IMR-90 (cell line): ENCODE data around the gene PPP1R3D. TPM values are rescaled to one million over a fixed set of nuclear protein-coding genes. Genes with fewer than 3 reads are reported as not detected.

Experiments
- ATAC-seq: fragments of 200-7000 bp; cut with Tn5 transposase; 2 replicates; pipeline ENCODE4 v1.9.1; 2020; ENCODE audit warnings: low read depth, mild to moderate bottlenecking, moderate library complexity
- BruUV-seq: library from RNA; stranded (reverse); fragments of 400-500 nt; replicated peaks from 2 replicates; lab custom pipeline; 2021; lab: Mats Ljungman, UMichigan
- CTCF ChIA-PET: fragments of 300-600 bp; formaldehyde crosslinking; extraction: SDS; loops from one replicate; lab custom pipeline; 2021; ENCODE audit warnings: antibody characterized with exemption; lab: Yijun Ruan, JAX
- POLR2A ChIA-PET: fragments of 300-600 bp; sonication (Branson Sonifier 250); formaldehyde crosslinking; loops from one replicate; lab custom pipeline; 2022; ENCODE audit warnings: antibody characterized with exemption; ENCODE audit not compliant: unreplicated experiment; lab: Charles Lee
- DNase-seq: peaks from one replicate; pipeline ENCODE4 v3.0.0; 2013
- H2AFZ ChIP-seq: replicated peaks from 2 replicates; pipeline ENCODE3; 2013; ENCODE audit warnings: low read length, mild to moderate bottlenecking; ENCODE audit not compliant: poor library complexity
- H2AK5ac ChIP-seq: 2 replicates; pipeline ENCODE4 v1.6.1; 2013; ENCODE audit warnings: low read depth, low read length, inconsistent platforms
- H2AK9ac ChIP-seq: replicated peaks from 2 replicates; pipeline ENCODE3; 2013; ENCODE audit warnings: mild to moderate bottlenecking, low read depth, low read length, moderate library complexity; ENCODE audit not compliant: poor library complexity
- H2BK120ac ChIP-seq: 2 replicates; pipeline ENCODE4 v1.6.1; 2013; ENCODE audit warnings: low read depth, low read length, inconsistent platforms
- H2BK15ac ChIP-seq: 3 replicates; pipeline ENCODE4 v1.6.1; 2013; ENCODE audit warnings: low read depth, low read length, inconsistent platforms
- H2BK20ac ChIP-seq: 2 replicates; pipeline ENCODE4 v1.6.1; 2013; ENCODE audit warnings: low read depth, mild to moderate bottlenecking, inconsistent platforms, low read length, moderate library complexity
- H2BK5ac ChIP-seq: 2 replicates; pipeline ENCODE4 v1.6.1; 2013; ENCODE audit warnings: mild to moderate bottlenecking, low read depth, low read length, inconsistent platforms; ENCODE audit not compliant: poor library complexity, severe bottlenecking
- H3K14ac ChIP-seq: replicated peaks from 2 replicates; pipeline ENCODE4 v1.6.1; 2013; ENCODE audit warnings: low read depth, low read length, inconsistent platforms
- H3K18ac ChIP-seq: 2 replicates; pipeline ENCODE4 v1.6.1; 2013; ENCODE audit warnings: low read depth, low read length, control low read depth
- H3K23ac ChIP-seq: 2 replicates; pipeline ENCODE4 v1.6.1; 2013; ENCODE audit warnings: low read depth, low read length, inconsistent platforms
- H3K27ac ChIP-seq: 2 replicates; pipeline ENCODE4 v1.5.1; 2013; ENCODE audit warnings: mild to moderate bottlenecking, control low read depth, low read length; ENCODE audit not compliant: insufficient read depth
- H3K27me3 ChIP-seq: 2 replicates; pipeline ENCODE4 v1.6.1; 2013; ENCODE audit warnings: low read length; ENCODE audit not compliant: control insufficient read depth, insufficient read depth
- H3K36me3 ChIP-seq: 2 replicates; pipeline ENCODE4 v1.6.1; 2013; ENCODE audit warnings: low read length, mixed read lengths; ENCODE audit not compliant: control insufficient read depth, insufficient read depth
- H3K4ac ChIP-seq: 2 replicates; pipeline ENCODE4 v1.6.1; 2013; ENCODE audit warnings: low read depth, low read length, inconsistent platforms
- H3K4me1 ChIP-seq: 2 replicates; pipeline ENCODE4 v1.6.1; 2013; ENCODE audit warnings: low read length, mixed read lengths; ENCODE audit not compliant: control insufficient read depth, insufficient read depth
- H3K4me2 ChIP-seq: 2 replicates; pipeline ENCODE4 v1.6.1; 2013; ENCODE audit warnings: low read depth, mild to moderate bottlenecking, control low read depth, low read length, moderate library complexity
- H3K4me3 ChIP-seq: 2 replicates; pipeline ENCODE4 v1.5.1; 2013; ENCODE audit warnings: low read depth, mild to moderate bottlenecking, control low read depth, low read length, moderate library complexity; ENCODE audit not compliant: insufficient read depth
- H3K56ac ChIP-seq: 2 replicates; pipeline ENCODE4 v1.6.1; 2013; ENCODE audit warnings: low read length, inconsistent platforms; ENCODE audit not compliant: insufficient read depth; ENCODE audit errors: extremely low read depth
- H3K79me1 ChIP-seq, 2 experiments: 2 replicates each; pipeline ENCODE4 v1.6.1; 2013; ENCODE audit warnings: low read length in 2 of 2, inconsistent platforms in 1 of 2, low read depth in 1 of 2
- H3K9ac ChIP-seq: 2 replicates; pipeline ENCODE4 v1.6.1; 2013; ENCODE audit warnings: low read depth, low read length, control low read depth
- H3K9me1 ChIP-seq: 2 replicates; pipeline ENCODE4 v1.6.1; 2013; ENCODE audit warnings: low read length, inconsistent platforms; ENCODE audit not compliant: insufficient read depth
- H3K9me3 ChIP-seq: 2 replicates; pipeline ENCODE4 v1.6.1; 2013; ENCODE audit warnings: low read length; ENCODE audit not compliant: control insufficient read depth, insufficient read depth
- H4K20me1 ChIP-seq: 2 replicates; pipeline ENCODE4 v1.6.1; 2013; ENCODE audit warnings: low read length, inconsistent platforms; ENCODE audit not compliant: insufficient read depth
- H4K5ac ChIP-seq: 2 replicates; pipeline ENCODE4 v1.6.1; 2013; ENCODE audit warnings: mild to moderate bottlenecking, low read depth, low read length, control low read depth
- H4K8ac ChIP-seq, 2 experiments: 2 replicates each; pipeline ENCODE4 v1.6.1; 2013; ENCODE audit warnings: low read depth in 2 of 2, low read length in 2 of 2, control low read depth in 1 of 2, inconsistent platforms in 1 of 2
- H4K91ac ChIP-seq: 2 replicates; pipeline ENCODE4 v1.6.1; 2013; ENCODE audit warnings: low read depth, low read length, inconsistent platforms; ENCODE audit not compliant: insufficient read depth
- CEBPB ChIP-seq: IDR thresholded peaks from 2 replicates; pipeline ENCODE4 v1.6.1; 2012; ENCODE audit warnings: low read depth, low read length, improper control_type of control experiment
- FOS ChIP-seq: fragments of 150-350 bp; IDR thresholded peaks from 2 replicates; pipeline ENCODE4 v1.6.1; 2016; ENCODE audit warnings: low read depth, low read length
- RFX5 ChIP-seq: IDR thresholded peaks from 2 replicates; pipeline ENCODE4 v1.8.0; 2012; ENCODE audit warnings: low read depth, mild to moderate bottlenecking, low read length, moderate library complexity
- SMC3 ChIP-seq: fragments of 150-350 bp; IDR thresholded peaks from 2 replicates; pipeline ENCODE4 v1.6.1; 2016; ENCODE audit warnings: low read depth, mild to moderate bottlenecking, antibody characterized with exemption, low read length, moderate library complexity
- USF2 ChIP-seq: fragments of 150-350 bp; IDR thresholded peaks from 2 replicates; pipeline ENCODE4 v1.6.1; 2017; ENCODE audit warnings: mild to moderate bottlenecking, antibody characterized with exemption, low read length, low read depth
- WGBS, 2 experiments: methylation state at CpG; one replicate each; pipeline versions ENCODE4 v1.1.5 to v1.1.7; 2013; ENCODE audit warnings: missing lambda C conversion rate in 2 of 2; ENCODE audit not compliant: insufficient read length in 1 of 2; ENCODE audit errors: extremely low coverage in 2 of 2; 5-methylcytosine and 5-hydroxymethylcytosine counted together
- dilution Hi-C: fragments of 300-500 bp; cut with HindIII; formaldehyde crosslinking; loops from one replicate; pipeline ENCODE4 v1.14.3; 2018; ENCODE audit warnings: low sequenced_read_pairs; ENCODE audit not compliant: unreplicated experiment
- in situ Hi-C: fragments of 300-500 bp; cut with MboI; formaldehyde crosslinking; loops from 3 replicates; pipeline ENCODE4 v1.14.3; 2019; ENCODE audit warnings: low sequenced_read_pairs, inconsistent platforms, mixed read lengths
- intact Hi-C: fragments of 100-400 bp; cut with micrococcal nuclease; formaldehyde crosslinking; loops from 2 replicates; pipeline ENCODE4 v1.10.0; 2022
- polyA plus RNA-seq, 3 experiments: library from polyadenylated mRNA; depleted of rRNA; stranded (reverse); fragments of >200 nt; gene quantifications; 2 replicates each; pipeline ENCODE4 v1.2.3, GENCODE V29; 2012; ENCODE audit warnings: low replicate concordance in 1 of 3
- total RNA-seq: library from RNA; depleted of rRNA; stranded (reverse); fragments of >200 nt; gene quantifications from 2 replicates; pipeline ENCODE4 v1.2.3, GENCODE V29; 2012

The PPP1R3D gene
- total and polyA plus RNA-seq, 2 of the 4 experiments (the other 2 are of a cell fraction): 1.6 to 2.7 TPM

GRCh38 chr20:59925359-59925758, 14.7 kb downstream of the PPP1R3D start:
- H3K27ac ChIP-seq: no peak overlapping the region
- no peak overlapping the region for H3K4me2 ChIP-seq
- POLR2A ChIA-PET: no interaction called here
- ATAC-seq: no peak
- no peak overlapping the region for H4K8ac ChIP-seq
- no peaks in the 10 kb centered on the region for H3K9me3 ChIP-seq
- H3K56ac ChIP-seq: no peak overlapping the region
- H4K91ac ChIP-seq: no peak overlapping the region
- H3K4ac ChIP-seq: no peak overlapping the region
- BruUV-seq: no TSS peak
- H3K9me1 ChIP-seq: no peaks in the 10 kb centered on the region
- no peaks in the 10 kb centered on the region for H3K79me1 ChIP-seq
- no peak overlapping the region for H2BK5ac ChIP-seq
- H3K9ac ChIP-seq: no peak overlapping the region
- H2BK15ac ChIP-seq: no peak overlapping the region
- H4K5ac ChIP-seq: no peak overlapping the region
- dilution Hi-C loops: no loop called here
- in situ Hi-C loops: no loop called here
- no peak for DNase-seq
- WGBS, 2 experiments: no CpG with 5 or more reads among the region's 1 CpG
- no peak overlapping the region for H3K18ac ChIP-seq
- no peaks in the 10 kb centered on the region for H3K27me3 ChIP-seq
- no peak overlapping the region for H2AK5ac ChIP-seq
- no peak overlapping the region for H3K23ac ChIP-seq
- no peak for TF ChIP-seq CEBPB
- no peak for TF ChIP-seq SMC3
- TF ChIP-seq FOS: no peak
- TF ChIP-seq USF2: no peak
- no peak for TF ChIP-seq RFX5
- no peak overlapping the region for H2BK20ac ChIP-seq
- no peak overlapping the region for H2AFZ ChIP-seq
- H3K36me3 ChIP-seq: no peaks in the 10 kb centered on the region
- no peak overlapping the region for H3K4me3 ChIP-seq
- no peak overlapping the region for H2BK120ac ChIP-seq
- no peaks in the 10 kb centered on the region for H3K4me1 ChIP-seq
- intact Hi-C loops: no loop called here
- H2AK9ac ChIP-seq: no peak overlapping the region
- no peaks in the 10 kb centered on the region for H4K20me1 ChIP-seq
- CTCF ChIA-PET: interaction anchor here (1.2 kb wide), 1 partner anchor 9 kb away, joined by 3 read pairs; no protein-coding TSS in a partner anchor
- H3K14ac ChIP-seq: no peak overlapping the region
